Measurements from ENCODE around the gene CATSPERZ.

The CATSPERZ gene

GRCh38 chr11:64264371-64264852 lies 35.7 kb upstream of the CATSPERZ start:
- DNase-seq: no peak

GRCh38 chr11:64265176-64266160 lies 34.7 kb upstream of the CATSPERZ start:
- no peak for DNase-seq

- no peak for DNase-seq
These were observed 33.8 kb upstream of the CATSPERZ start for GRCh38 chr11:64266339-64266738.

GRCh38 chr11:64267207-64267945 lies 32.8 kb upstream of the CATSPERZ start:
- no peak for DNase-seq

- DNase-seq: no peak
These were observed 31.9 kb upstream of the CATSPERZ start for GRCh38 chr11:64268025-64268892.

GRCh38 chr11:64268893-64269539 lies 31.1 kb upstream of the CATSPERZ start:
- DNase-seq: peak; percentile 42

- DNase-seq: peak; percentile 98
These were observed 30.5 kb upstream of the CATSPERZ start for GRCh38 chr11:64269540-64270220.

GRCh38 chr11:64275031-64275800 lies 24.9 kb upstream of the CATSPERZ start:
- DNase-seq: no peak

- no peak for DNase-seq
These were observed 24.3 kb upstream of the CATSPERZ start for GRCh38 chr11:64275841-64276240.

- no peak for DNase-seq
These were observed 23.3 kb upstream of the CATSPERZ start for GRCh38 chr11:64276653-64277431.

- no peak for DNase-seq
These were observed 21.5 kb upstream of the CATSPERZ start for GRCh38 chr11:64278576-64279190.

- DNase-seq: no peak
These were observed 18.0 kb upstream of the CATSPERZ start for GRCh38 chr11:64281957-64282770.

GRCh38 chr11:64283092-64283491 lies 17.1 kb upstream of the CATSPERZ start:
- DNase-seq: no peak

- DNase-seq: peak; percentile 96
These were observed 15.9 kb upstream of the CATSPERZ start, which contains the start of gene BAD for GRCh38 chr11:64284048-64284961. Gene BAD, minus strand, starts transcription at chr11:64284665. Its CDS starts 297 bp downstream, at chr11:64284368.

GRCh38 chr11:64284962-64285884 lies 14.9 kb upstream of the CATSPERZ start, which contains the start of gene GPR137:
Gene GPR137, plus strand, starts transcription at chr11:64285848. Its CDS starts 677 bp downstream, at chr11:64286525.
- peak; percentile 93 for DNase-seq

Data from CD4-positive, alpha-beta T cell treated with Interleukin-17A for 1 hour (primary cell).